Measurements from ENCODE around the gene SND1. TPM values are rescaled to one million over a fixed set of nuclear protein-coding genes. Genes with fewer than 3 reads are reported as not detected.

The SND1 gene
- total and polyA plus RNA-seq, 2 of the 4 experiments (the other 2 are of a cell fraction): 154 to 294 TPM

- CTCF ChIA-PET: no interaction called here
- no peak overlapping the region for H3K23ac ChIP-seq (ENCODE audit: low read depth, low read length)
- no peak for TF ChIP-seq RFX5 (IDR thresholded peaks at IDR 0.05; ENCODE audit: low read depth, low read length)
- no peak for TF ChIP-seq NFE2L2 (IDR thresholded peaks at IDR 0.05; ENCODE audit: low read depth, low read length)
- no peak for TF ChIP-seq MXI1 (IDR thresholded peaks at IDR 0.05; ENCODE audit: borderline replicate concordance, low read depth, low read length)
- TF ChIP-seq RCOR1 (IDR thresholded peaks at IDR 0.05; ENCODE audit: insufficient replicate concordance, low read length): no peak
- TF ChIP-seq MAFK (IDR thresholded peaks at IDR 0.05; ENCODE audit: low read depth, low read length): no peak
- TF ChIP-seq USF2 (IDR thresholded peaks at IDR 0.05; ENCODE audit: low read depth, low read length): no peak
- no peak for TF ChIP-seq POLR2A (IDR thresholded peaks at IDR 0.05; ENCODE audit: low read depth, low read length)
- no peak for TF ChIP-seq ELK1 (IDR thresholded peaks at IDR 0.05; ENCODE audit: borderline replicate concordance, low read depth, low read length)
- TF ChIP-seq BHLHE40 (IDR thresholded peaks at IDR 0.05; ENCODE audit: low read depth, low read length): no peak
- TF ChIP-seq FOS (IDR thresholded peaks at IDR 0.05; ENCODE audit: low read depth, low read length): no peak
- TF ChIP-seq CTCF (conservative IDR thresholded peaks at IDR 0.05; ENCODE audit: low read depth, low read length): no peak
- TF ChIP-seq CHD1 (IDR thresholded peaks at IDR 0.05; ENCODE audit: low read depth, low read length): no peak
- no peak for TF ChIP-seq CEBPB (IDR thresholded peaks at IDR 0.05; ENCODE audit: low read depth, low read length)
- no peak for TF ChIP-seq RAD21 (IDR thresholded peaks at IDR 0.05; ENCODE audit: low read length)
- no peak for TF ChIP-seq MAZ (IDR thresholded peaks at IDR 0.05; ENCODE audit: borderline replicate concordance, low read depth, low read length)
- TF ChIP-seq SMC3 (IDR thresholded peaks at IDR 0.05; ENCODE audit: low read depth, low read length): no peak
- no peak overlapping the region for H3K18ac ChIP-seq (ENCODE audit: low read depth, low read length)
- peaks cover 61% of the 10 kb centered on the region for H4K20me1 ChIP-seq (ENCODE audit: insufficient read depth, low read length)
- intact Hi-C loops (cut with micrococcal nuclease) (no loop called here), dilution Hi-C loops (cut with HindIII; ENCODE audit: low sequenced_read_pairs, unreplicated experiment) (no loop called here), in situ Hi-C loops (cut with MboI; ENCODE audit: low sequenced_read_pairs) (no loop called here)
- WGBS, 2 experiments (ENCODE audit: extremely low coverage in 2 of 2, insufficient read length in 1 of 2): no CpG with 5 or more reads among the region's 4 CpGs
- no peak overlapping the region for H3K27ac ChIP-seq (ENCODE audit: insufficient read depth, low read length)
- H2BK120ac ChIP-seq (ENCODE audit: low read depth, low read length): no peak overlapping the region
- no peak overlapping the region for H3K9ac ChIP-seq (ENCODE audit: low read depth, low read length)
- peaks cover 9% of the 10 kb centered on the region for H3K4me1 ChIP-seq (ENCODE audit: control insufficient read depth, insufficient read depth, low read length)
- POLR2A ChIA-PET (ENCODE audit: unreplicated experiment): no interaction called here
- H3K56ac ChIP-seq (ENCODE audit: extremely low read depth, insufficient read depth, low read length): no peak overlapping the region
- H3K14ac ChIP-seq (replicated peaks; ENCODE audit: low read depth, low read length): no peak overlapping the region
- H3K79me1 ChIP-seq (ENCODE audit: low read depth in 1 of 2, low read length in 2 of 2): peaks cover 62 to 81% of the 10 kb centered on the region in 2 experiments
- BruUV-seq (replicated peaks): no TSS peak
- no peak overlapping the region for H3K4ac ChIP-seq (ENCODE audit: low read depth, low read length)
- no peak overlapping the region for H2BK20ac ChIP-seq (ENCODE audit: low read depth, low read length)
- H2AK5ac ChIP-seq (ENCODE audit: low read depth, low read length): no peak overlapping the region
- H2AFZ ChIP-seq (replicated peaks; ENCODE audit: low read length, poor library complexity): no peak overlapping the region
- H4K5ac ChIP-seq (ENCODE audit: low read depth, low read length): no peak overlapping the region
- no peak overlapping the region for H3K4me3 ChIP-seq (ENCODE audit: insufficient read depth, low read depth, low read length)
- 0 out of 2 replicates have a peak, but pooled peaks cover 1% of the 10 kb centered on the region for H3K36me3 ChIP-seq (ENCODE audit: control insufficient read depth, insufficient read depth, low read length)
- no peak for DNase-seq
- peaks cover 12% of the 10 kb centered on the region for H3K9me1 ChIP-seq (ENCODE audit: insufficient read depth, low read length)
- no peak overlapping the region for H3K4me2 ChIP-seq (ENCODE audit: low read depth, low read length)
- ATAC-seq (ENCODE audit: low read depth): no peak
- H3K9me3 ChIP-seq (ENCODE audit: control insufficient read depth, insufficient read depth, low read length): no peaks in the 10 kb centered on the region
- H2BK5ac ChIP-seq (ENCODE audit: low read depth, low read length, poor library complexity, severe bottlenecking): no peak overlapping the region
- no peak overlapping the region for H2BK15ac ChIP-seq (ENCODE audit: low read depth, low read length)
- H4K8ac ChIP-seq (ENCODE audit: low read depth in 2 of 2, low read length in 2 of 2): no peak overlapping the region
- no peak overlapping the region for H4K91ac ChIP-seq (ENCODE audit: insufficient read depth, low read depth, low read length)
- H3K27me3 ChIP-seq (ENCODE audit: control insufficient read depth, insufficient read depth, low read length): no peaks in the 10 kb centered on the region
- no peak overlapping the region for H2AK9ac ChIP-seq (replicated peaks; ENCODE audit: low read depth, low read length, poor library complexity)
Measured at GRCh38 chr7:127781081-127781480, 129.1 kb downstream of the SND1 start.
